H9 (cell line): Measurements from ENCODE around the gene WSB1. TPM values are rescaled to one million over a fixed set of nuclear protein-coding genes. Genes with fewer than 3 reads are reported as not detected.

Experiments used
- DNase-seq: peaks from one replicate; pipeline ENCODE4 v3.0.0-alpha.2; 2017
- H2AFZ ChIP-seq: one replicate; pipeline ENCODE4 v1.6.1; 2013; ENCODE audit warnings: mild to moderate bottlenecking, low read length, control low read depth, moderate library complexity
- H2AK5ac ChIP-seq: 2 replicates; pipeline ENCODE4 v1.6.1; 2013; ENCODE audit warnings: low read length, control low read depth, mixed read lengths; ENCODE audit not compliant: insufficient read length
- H2BK120ac ChIP-seq: one replicate; pipeline ENCODE4 v1.6.1; 2013; ENCODE audit warnings: low read depth, mild to moderate bottlenecking, low read length, control low read depth, inconsistent platforms; ENCODE audit not compliant: poor library complexity, severe bottlenecking
- H2BK12ac ChIP-seq: 2 replicates; pipeline ENCODE4 v1.6.1; 2013; ENCODE audit warnings: low read length, control low read depth, mixed read lengths, low read depth; ENCODE audit not compliant: insufficient read length
- H2BK15ac ChIP-seq: 2 replicates; pipeline ENCODE4 v1.6.1; 2013; ENCODE audit warnings: low read depth, low read length, control low read depth
- H2BK20ac ChIP-seq: one replicate; pipeline ENCODE4 v1.6.1; 2013; ENCODE audit warnings: low read depth, mild to moderate bottlenecking, low read length, control low read depth, inconsistent platforms; ENCODE audit not compliant: poor library complexity, severe bottlenecking
- H2BK5ac ChIP-seq: 2 replicates; pipeline ENCODE4 v1.6.1; 2013; ENCODE audit warnings: low read length, control low read depth, mixed read lengths; ENCODE audit not compliant: insufficient read length
- H3K14ac ChIP-seq: 2 replicates; pipeline ENCODE4 v1.6.1; 2013; ENCODE audit warnings: low read length, control low read depth; ENCODE audit not compliant: insufficient read depth
- H3K18ac ChIP-seq: 2 replicates; pipeline ENCODE4 v1.6.1; 2013; ENCODE audit warnings: low read depth, mild to moderate bottlenecking, mixed read lengths, low read length, control low read depth; ENCODE audit not compliant: insufficient read length
- H3K23ac ChIP-seq: 2 replicates; pipeline ENCODE4 v1.6.1; 2013; ENCODE audit warnings: low read length, control low read depth, mixed read lengths, low read depth; ENCODE audit not compliant: insufficient read length
- H3K23me2 ChIP-seq: 2 replicates; pipeline ENCODE4 v1.6.1; 2013; ENCODE audit warnings: low read depth, mild to moderate bottlenecking, mixed read lengths, low read length, control low read depth; ENCODE audit not compliant: insufficient read length, poor library complexity, severe bottlenecking
- H3K27ac ChIP-seq: 2 replicates; pipeline ENCODE4 v1.5.1; 2013; ENCODE audit warnings: low read length, control low read depth, mixed read lengths, low read depth; ENCODE audit not compliant: insufficient read length
- H3K27me3 ChIP-seq: 2 replicates; pipeline ENCODE4 v1.6.1; 2013; ENCODE audit warnings: low read length, control low read depth, inconsistent platforms; ENCODE audit not compliant: insufficient read depth
- H3K4ac ChIP-seq: 2 replicates; pipeline ENCODE4 v1.6.1; 2013; ENCODE audit warnings: low read depth, mild to moderate bottlenecking, control low read depth, inconsistent platforms, low read length, moderate library complexity
- H3K4me1 ChIP-seq: 2 replicates; pipeline ENCODE4 v1.6.1; 2013; ENCODE audit warnings: low read length, control low read depth, inconsistent platforms; ENCODE audit not compliant: insufficient read depth
- H3K4me2 ChIP-seq: 2 replicates; pipeline ENCODE4 v1.6.1; 2013; ENCODE audit warnings: low read length, control low read depth, mixed read lengths; ENCODE audit not compliant: insufficient read length, insufficient read depth
- H3K56ac ChIP-seq: 2 replicates; pipeline ENCODE4 v1.6.1; 2013; ENCODE audit warnings: low read depth, mild to moderate bottlenecking, mixed read lengths, low read length, control low read depth; ENCODE audit not compliant: insufficient read length
- H3K79me1 ChIP-seq: 2 replicates; pipeline ENCODE4 v1.6.1; 2013; ENCODE audit warnings: low read depth, mild to moderate bottlenecking, moderate library complexity, low read length, control low read depth, inconsistent platforms; ENCODE audit not compliant: insufficient read depth, poor library complexity, severe bottlenecking
- H3K79me2 ChIP-seq: 2 replicates; pipeline ENCODE4 v1.6.1; 2013; ENCODE audit warnings: low read length, control low read depth, inconsistent platforms; ENCODE audit not compliant: insufficient read depth
- H3K9ac ChIP-seq: 2 replicates; pipeline ENCODE4 v1.6.1; 2013; ENCODE audit warnings: low read length, control low read depth, mixed read lengths; ENCODE audit not compliant: insufficient read length; ENCODE audit errors: extremely low read depth
- H3K9me3 ChIP-seq: one replicate; pipeline ENCODE4 v1.6.1; 2013; ENCODE audit warnings: low read depth, low read length, inconsistent platforms; ENCODE audit not compliant: control insufficient read depth
- H3T11ph ChIP-seq: one replicate; pipeline ENCODE4 v1.6.1; 2013; ENCODE audit warnings: mild to moderate bottlenecking, low read length, control low read depth, inconsistent platforms
- H4K20me1 ChIP-seq: one replicate; pipeline ENCODE4 v1.6.1; 2013; ENCODE audit not compliant: control insufficient read depth, insufficient read length, insufficient read depth
- H4K5ac ChIP-seq: 2 replicates; pipeline ENCODE4 v1.6.1; 2013; ENCODE audit warnings: low read depth, mild to moderate bottlenecking, mixed read lengths, low read length, control low read depth; ENCODE audit not compliant: insufficient read length
- H4K8ac ChIP-seq: replicated peaks from 2 replicates; pipeline ENCODE4 v1.6.1; 2013; ENCODE audit warnings: low read length, control low read depth, mixed read lengths, low read depth; ENCODE audit not compliant: insufficient read length
- H4K91ac ChIP-seq: 2 replicates; pipeline ENCODE4 v1.6.1; 2013; ENCODE audit warnings: low read depth, mild to moderate bottlenecking, moderate library complexity, mixed read lengths, low read length, control low read depth; ENCODE audit not compliant: insufficient read length
- H3K27ac Mint-ChIP-seq, 3 experiments: 2 replicates in 2 of 3; 3 replicates in 1 of 3; pipeline ENCODE4 v1.8.0; 2020 to 2021; ENCODE audit warnings: mixed read lengths in 3 of 3, mild to moderate bottlenecking in 1 of 3, moderate library complexity in 1 of 3
- H3K27me3 Mint-ChIP-seq: 2 replicates; pipeline ENCODE4 v1.8.0; 2021; ENCODE audit warnings: low read depth, mild to moderate bottlenecking, moderate library complexity, mixed read lengths
- H3K36me3 Mint-ChIP-seq, 3 experiments: 2 replicates in 2 of 3; 3 replicates in 1 of 3; pipeline ENCODE4 v1.8.0; 2020 to 2021; ENCODE audit warnings: low read depth in 3 of 3, mixed read lengths in 3 of 3; ENCODE audit not compliant: insufficient read depth in 1 of 3
- H3K4me1 Mint-ChIP-seq, 2 experiments: 2 replicates each; pipeline ENCODE4 v1.8.0; 2020; ENCODE audit warnings: mixed read lengths in 2 of 2
- H3K4me3 Mint-ChIP-seq, 2 experiments: 2 replicates in 1 of 2; 3 replicates in 1 of 2; pipeline ENCODE4 v1.8.0; 2020 to 2021; ENCODE audit warnings: mild to moderate bottlenecking in 2 of 2, mixed read lengths in 2 of 2, moderate library complexity in 1 of 2
- H3K9me3 Mint-ChIP-seq, 2 experiments: 2 replicates in 1 of 2; 3 replicates in 1 of 2; pipeline ENCODE4 v1.8.0; 2020; ENCODE audit warnings: mild to moderate bottlenecking in 2 of 2, mixed read lengths in 2 of 2, moderate library complexity in 1 of 2
- CTCF ChIP-seq: fragments of 200-600 bp; sonication (generic); conservative IDR thresholded peaks from 3 replicates; pipeline ENCODE4 v1.8.0; 2021; ENCODE audit warnings: antibody characterized with exemption, mild to moderate bottlenecking
- WGBS: extraction: QIAGEN DNeasy Blood & Tissue Kit; methylation state at CpG from one replicate; pipeline ENCODE4 v1.1.7; 2013; ENCODE audit warnings: missing lambda C conversion rate, low lambda C conversion rate, mixed read lengths; ENCODE audit not compliant: insufficient read length; ENCODE audit errors: extremely low coverage; 5-methylcytosine and 5-hydroxymethylcytosine counted together
- total RNA-seq: library from RNA; stranded (reverse); gene quantifications from 2 replicates; pipeline ENCODE4 v1.2.1, GENCODE V29; 2021

Gene WSB1
- total RNA-seq, 1 experiment from 2014 or later = 187 TPM

GRCh38 chr17:27362909-27363308 lies 69.0 kb downstream of the WSB1 start:
- no peaks in the 10 kb centered on the region for H3K4me1 ChIP-seq
- H3K27me3 Mint-ChIP-seq = no peaks in the 10 kb centered on the region; the same call in 1 of the 2 replicates
- H3K4me1 Mint-ChIP-seq = peaks cover 4 to 6% of the 10 kb centered on the region in 2 experiments
- H3K23me2 ChIP-seq = no peaks in the 10 kb centered on the region
- H3K4me3 Mint-ChIP-seq = no peak overlapping the region
- DNase-seq = no peak
- H4K5ac ChIP-seq = no peak overlapping the region
- H3K14ac ChIP-seq = no peak overlapping the region
- H3K18ac ChIP-seq = no peak overlapping the region
- no peak overlapping the region for H3K4me2 ChIP-seq
- H3K27me3 ChIP-seq = no peaks in the 10 kb centered on the region
- H2AFZ ChIP-seq = no peak overlapping the region
- H3K79me2 ChIP-seq = no peaks in the 10 kb centered on the region
- H4K8ac ChIP-seq = no peak overlapping the region
- no peaks in the 10 kb centered on the region for H3K79me1 ChIP-seq
- H3K9me3 Mint-ChIP-seq = no peaks in the 10 kb centered on the region
- no CpG with 5 or more reads among the region's 7 CpGs for WGBS
- no peak overlapping the region for H3K23ac ChIP-seq
- no peak overlapping the region for H2BK12ac ChIP-seq
- no peak overlapping the region for H3K27ac ChIP-seq
- no peak overlapping the region for H3T11ph ChIP-seq
- H3K56ac ChIP-seq = no peak overlapping the region
- H4K91ac ChIP-seq = no peak overlapping the region
- no peak overlapping the region for H3K27ac Mint-ChIP-seq
- no peak overlapping the region for H3K4ac ChIP-seq
- no peaks in the 10 kb centered on the region for H4K20me1 ChIP-seq
- H2BK120ac ChIP-seq = no peak overlapping the region
- no peaks in the 10 kb centered on the region for H3K9me3 ChIP-seq
- H3K36me3 Mint-ChIP-seq = no peaks in the 10 kb centered on the region
- no peak overlapping the region for H2AK5ac ChIP-seq
- no peak overlapping the region for H2BK20ac ChIP-seq
- H2BK5ac ChIP-seq = no peak overlapping the region
- TF ChIP-seq CTCF = no peak
- H3K9ac ChIP-seq = no peak overlapping the region
- no peak overlapping the region for H2BK15ac ChIP-seq
